ENCODE results near the gene B4GALT5.
A peak's percentile ranks its signal among the peaks of the same experiment; 100 is the strongest.

The B4GALT5 gene

DNA sequence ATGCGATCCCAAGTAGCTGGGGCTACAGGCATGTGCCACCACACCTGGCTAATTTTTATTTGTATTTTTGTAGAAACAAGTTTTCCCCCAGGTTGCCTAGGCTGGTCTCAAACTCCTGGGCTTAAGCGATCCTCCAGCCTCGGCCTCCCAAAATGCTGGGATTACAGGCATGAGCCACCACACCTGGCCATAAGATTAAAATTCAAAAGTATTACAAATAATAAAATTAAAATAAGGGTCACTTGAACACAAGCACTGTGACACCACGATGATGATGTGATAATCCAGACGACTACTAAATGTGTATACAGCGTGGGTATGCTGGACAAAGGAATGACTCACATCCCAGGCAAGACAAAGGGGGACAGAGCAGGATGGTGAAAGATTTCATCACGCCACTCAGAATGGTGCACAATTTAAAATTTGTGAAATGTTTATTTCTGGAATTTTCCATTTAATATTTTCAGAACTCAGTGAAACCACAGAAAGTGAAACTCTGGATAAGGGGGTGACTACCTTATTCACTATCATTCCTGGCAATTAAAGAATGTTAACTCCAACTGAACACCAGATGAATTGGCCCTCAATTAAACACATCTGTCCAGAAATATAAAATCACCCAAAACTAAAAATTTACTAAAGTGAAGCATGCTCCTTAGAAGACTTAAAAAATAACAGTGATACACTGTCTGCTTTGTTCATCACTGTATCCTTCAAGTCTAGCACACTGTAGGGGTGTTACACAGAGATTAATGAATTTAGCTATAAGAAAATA lies 13.1 kb downstream of the B4GALT5 start:
- no peak for DNase-seq

DNA sequence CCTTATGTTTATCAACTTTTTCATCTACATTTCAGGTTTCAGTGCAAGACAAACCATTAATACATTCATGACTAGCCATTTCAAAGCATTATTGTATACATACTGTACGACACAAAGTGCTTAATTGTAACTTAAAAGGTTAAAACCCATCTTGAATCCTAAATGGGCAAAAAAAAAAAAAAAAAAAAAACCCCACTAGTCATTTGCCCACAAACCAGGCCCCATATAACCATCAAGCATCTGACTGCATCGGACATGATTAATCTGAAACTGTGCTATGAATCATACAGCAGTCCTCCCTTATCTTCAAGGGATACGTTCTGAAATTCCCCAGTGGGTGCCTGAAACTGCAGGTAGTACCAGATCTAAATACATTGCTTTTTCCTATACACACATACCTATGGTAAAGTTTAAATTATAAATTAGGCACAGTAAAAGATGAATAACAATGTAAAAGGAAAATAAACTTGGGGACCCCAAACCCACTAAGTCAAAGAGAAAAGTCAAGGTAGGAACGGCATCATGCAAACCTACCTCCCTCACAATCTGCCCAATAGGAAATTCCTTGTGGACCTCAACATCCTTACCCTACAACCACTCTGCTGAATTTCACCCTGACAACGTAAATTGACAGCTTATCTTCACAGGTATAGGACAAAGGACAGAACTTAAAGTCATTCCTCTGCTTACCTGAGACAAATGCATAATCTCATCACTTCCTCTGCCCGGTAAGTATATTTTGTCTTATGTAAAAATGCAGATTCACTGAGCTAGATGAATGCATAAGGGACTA lies 14.3 kb downstream of the B4GALT5 start:
- DNase-seq, result no peak

DNA sequence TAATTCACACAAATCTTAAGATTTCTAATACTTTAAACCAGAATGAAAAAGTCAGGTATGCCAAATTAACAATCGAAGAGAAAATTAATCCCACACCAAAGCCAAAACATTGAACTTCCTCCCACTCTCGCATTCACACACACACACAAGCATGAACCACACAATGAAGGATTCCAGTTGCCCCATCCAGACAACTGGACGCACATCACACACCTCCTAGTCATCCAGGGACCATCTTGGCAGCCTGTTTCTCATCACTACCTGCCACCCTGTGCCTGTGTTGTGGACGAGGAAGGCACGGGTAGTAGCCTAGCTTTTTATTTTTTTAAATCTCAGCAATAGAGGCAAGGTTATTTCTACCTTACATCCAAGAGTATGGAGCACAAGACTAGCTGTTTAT lies 15.2 kb downstream of the B4GALT5 start:
- no peak for DNase-seq

DNA sequence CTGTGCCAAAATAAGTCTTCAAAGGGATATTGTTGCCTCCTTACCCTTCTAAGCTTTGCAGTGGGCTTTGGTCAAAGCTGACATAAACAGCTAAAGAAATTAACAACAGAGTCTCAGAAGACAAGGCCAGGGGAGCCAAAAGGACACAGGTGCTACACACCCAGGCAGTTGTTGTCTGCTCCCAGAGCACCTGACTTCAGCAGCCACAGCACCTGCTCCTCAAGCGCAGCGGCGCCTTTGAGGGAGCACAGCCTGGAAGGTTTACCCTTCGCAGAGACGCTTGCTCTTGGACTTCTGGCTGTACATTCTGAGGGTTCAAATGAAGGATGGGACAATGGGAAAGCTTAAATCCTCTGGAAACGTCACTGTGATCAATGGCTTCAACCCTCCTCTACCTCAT lies 16.6 kb downstream of the B4GALT5 start:
- no peak for DNase-seq

DNA sequence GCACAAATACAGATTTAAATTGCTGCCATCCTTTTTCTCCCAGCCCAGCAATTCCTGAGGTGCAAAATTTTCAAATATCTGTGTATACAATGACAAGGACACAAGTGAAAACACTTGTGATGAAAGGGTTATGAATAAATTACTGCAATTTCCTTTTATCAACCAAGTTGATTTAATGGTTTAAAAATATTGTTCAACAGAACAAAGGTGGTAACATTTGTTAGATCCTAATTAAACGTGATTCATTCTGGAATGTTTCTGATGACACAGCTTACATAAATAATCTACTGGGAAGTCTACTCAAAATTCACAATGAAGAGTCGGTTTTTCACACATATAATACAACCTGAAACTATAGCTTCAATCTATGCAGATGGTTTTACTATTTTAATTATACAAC lies 17.1 kb downstream of the B4GALT5 start:
- no peak for DNase-seq

DNA sequence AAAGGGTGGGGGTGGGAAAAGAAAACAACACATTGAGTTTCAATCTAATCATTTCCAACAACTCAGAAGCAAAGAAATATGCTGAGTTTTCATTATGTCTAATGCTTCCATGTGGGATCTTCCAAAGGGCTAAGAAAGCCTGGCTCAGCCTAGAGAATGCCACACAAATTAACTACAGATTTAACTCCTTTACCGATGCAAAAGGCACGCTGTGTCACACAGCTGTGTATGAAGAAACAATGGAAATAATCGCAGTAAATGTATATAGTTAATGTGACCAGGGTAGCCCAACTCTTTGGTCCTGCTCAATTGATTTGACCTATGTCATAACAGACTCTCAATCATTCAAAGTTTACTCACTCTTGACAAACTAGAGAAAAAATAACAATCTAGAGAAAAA lies 17.8 kb downstream of the B4GALT5 start:
- DNase-seq, result no peak

DNA sequence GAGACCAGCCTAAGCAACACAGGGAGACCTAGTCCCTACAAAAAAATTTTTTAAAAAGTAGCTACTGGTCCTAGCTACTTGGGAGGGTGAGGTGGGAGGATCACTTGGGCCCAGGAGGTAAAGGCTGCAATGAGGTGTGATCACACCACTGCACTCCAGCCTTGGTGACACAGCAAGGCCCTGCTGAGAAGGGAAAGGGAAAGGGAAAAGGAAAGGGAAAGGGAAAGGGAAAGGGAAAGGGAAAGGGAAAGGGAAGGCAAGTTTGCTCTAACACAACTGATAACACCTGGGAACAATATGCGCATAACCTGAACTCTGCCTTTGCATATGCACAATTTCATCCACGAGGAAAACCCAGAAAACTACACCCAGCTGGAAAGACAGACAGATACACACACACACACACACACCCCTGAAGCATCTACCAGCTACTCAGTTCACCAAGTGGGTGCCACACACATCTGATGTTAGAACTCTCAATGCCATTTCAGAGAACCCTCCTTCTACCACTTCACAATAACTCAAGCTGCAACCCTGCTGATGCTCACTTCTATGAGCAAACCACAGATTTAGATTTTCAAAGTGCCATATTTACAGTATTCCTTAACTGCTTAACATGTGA lies 19.1 kb downstream of the B4GALT5 start:
- no peak for DNase-seq

DNA sequence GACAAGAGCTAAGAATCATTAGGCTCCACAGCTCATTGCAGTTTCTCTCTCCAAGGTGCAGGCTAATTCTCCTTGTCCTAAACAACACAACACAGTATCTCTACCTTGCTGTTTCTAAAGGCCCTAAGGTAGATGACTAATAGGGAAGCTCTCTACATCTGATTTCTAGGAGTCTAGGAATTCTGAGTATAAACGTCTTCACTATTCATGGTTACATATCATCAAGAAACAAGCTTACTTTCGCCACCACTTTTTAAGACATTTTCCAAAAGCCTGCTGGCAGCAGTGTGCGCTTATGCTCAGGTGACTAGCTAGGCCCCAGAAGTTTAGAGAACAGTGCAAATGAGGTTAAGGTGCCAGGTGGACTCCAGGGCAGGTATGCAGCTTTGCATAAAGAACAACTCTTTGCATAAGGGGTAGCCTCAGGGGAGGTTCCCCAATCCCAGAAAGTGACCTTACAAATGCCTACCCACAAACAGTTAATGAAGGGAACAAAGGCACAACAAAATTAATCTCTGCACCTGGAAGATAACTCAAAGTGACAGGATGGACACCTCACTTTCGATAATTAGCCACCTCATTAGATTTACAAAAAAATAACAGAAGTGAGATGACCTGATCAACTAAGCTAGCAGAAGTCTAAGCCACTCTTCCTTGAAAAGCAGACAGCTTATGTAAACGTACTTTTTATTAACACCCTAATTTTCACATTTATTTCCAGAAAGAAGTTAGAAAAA lies 20.1 kb downstream of the B4GALT5 start:
- DNase-seq, result no peak

DNA sequence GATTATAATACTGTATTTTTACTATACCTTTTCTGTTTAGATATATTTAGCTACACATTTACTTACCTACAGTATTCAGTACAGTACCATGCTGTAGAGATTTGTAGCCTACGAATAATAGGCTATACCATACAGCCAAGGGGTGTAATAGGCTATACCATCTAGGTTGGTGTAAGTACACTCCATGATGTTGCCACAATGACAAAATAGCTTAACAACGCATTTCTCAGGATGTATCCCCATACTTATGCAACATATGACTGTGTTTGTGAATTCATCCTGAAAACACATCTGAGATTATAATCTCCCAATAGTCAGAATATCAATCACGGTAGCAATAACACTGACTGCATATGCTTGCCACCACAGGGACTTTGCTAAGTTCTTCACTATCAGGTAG lies 20.7 kb downstream of the B4GALT5 start:
- no peak for DNase-seq

DNA sequence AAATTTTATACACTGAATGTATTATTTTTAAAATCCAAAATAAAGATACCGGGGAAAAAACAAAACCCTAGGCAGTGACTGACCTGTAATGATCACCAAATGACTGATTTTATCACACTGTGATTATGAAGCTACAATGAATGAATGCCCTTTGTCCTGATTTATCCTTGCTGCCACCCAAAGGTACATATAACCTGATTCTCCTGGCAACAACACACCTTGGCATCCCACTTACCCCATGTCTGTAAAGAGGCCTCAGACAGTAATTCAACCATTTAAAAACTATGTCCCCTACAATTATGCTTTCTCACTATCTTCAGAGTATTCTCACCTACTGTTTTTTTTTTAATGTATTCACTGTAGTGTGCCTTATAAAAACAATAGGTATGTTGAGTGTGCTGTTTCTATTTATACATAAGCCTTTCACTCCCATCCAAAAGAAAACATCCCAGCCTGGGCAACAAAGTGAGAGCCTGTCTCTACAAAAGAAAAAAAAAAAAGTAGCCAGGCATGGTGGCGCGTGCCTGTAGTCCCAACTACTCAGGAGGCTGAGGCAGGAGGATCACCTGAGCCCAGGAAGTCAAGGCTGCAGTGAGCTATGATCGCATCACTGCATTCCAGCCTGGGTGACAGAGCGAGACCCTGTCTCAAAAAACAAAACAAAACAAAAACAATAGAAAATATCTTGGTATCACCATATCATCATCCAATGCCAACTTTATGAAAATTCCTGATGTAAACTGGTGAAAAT lies 21.7 kb downstream of the B4GALT5 start:
- DNase-seq, result no peak

DNA sequence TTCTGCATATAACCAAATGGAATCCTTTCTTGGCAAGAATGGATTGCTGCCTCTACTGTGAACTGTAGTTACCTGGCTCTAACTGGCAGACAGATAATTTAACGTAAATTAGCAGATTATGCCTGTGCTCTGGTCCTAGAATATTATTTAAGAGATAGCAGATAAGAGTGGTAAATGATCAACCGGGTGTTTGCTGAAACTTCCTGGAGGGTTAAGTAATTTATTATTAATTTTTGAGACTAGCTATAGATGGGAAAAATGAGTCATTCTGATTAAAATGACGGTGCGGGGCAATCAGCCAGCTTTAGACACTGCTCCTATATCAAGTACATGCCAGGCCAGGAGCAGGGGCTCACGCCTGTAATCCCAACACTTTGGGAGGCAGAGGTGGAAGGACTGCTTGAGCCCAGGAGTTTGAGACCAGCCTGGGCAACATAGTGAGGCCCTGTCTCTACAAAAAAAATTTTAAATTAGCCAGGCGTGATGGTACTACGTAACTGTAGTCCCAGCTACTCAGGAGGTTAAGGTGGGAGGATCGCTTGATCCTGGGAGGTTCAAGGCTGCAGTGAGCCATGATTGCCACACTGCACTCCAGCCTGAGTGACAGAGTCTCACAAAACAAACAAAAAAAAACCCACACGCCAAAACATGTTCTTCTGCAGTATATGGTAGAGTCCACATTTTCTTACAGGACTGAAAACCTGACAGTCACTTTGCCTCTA lies 22.6 kb downstream of the B4GALT5 start:
- peak in 1 of 2 experiments; percentile 23 for DNase-seq

DNA sequence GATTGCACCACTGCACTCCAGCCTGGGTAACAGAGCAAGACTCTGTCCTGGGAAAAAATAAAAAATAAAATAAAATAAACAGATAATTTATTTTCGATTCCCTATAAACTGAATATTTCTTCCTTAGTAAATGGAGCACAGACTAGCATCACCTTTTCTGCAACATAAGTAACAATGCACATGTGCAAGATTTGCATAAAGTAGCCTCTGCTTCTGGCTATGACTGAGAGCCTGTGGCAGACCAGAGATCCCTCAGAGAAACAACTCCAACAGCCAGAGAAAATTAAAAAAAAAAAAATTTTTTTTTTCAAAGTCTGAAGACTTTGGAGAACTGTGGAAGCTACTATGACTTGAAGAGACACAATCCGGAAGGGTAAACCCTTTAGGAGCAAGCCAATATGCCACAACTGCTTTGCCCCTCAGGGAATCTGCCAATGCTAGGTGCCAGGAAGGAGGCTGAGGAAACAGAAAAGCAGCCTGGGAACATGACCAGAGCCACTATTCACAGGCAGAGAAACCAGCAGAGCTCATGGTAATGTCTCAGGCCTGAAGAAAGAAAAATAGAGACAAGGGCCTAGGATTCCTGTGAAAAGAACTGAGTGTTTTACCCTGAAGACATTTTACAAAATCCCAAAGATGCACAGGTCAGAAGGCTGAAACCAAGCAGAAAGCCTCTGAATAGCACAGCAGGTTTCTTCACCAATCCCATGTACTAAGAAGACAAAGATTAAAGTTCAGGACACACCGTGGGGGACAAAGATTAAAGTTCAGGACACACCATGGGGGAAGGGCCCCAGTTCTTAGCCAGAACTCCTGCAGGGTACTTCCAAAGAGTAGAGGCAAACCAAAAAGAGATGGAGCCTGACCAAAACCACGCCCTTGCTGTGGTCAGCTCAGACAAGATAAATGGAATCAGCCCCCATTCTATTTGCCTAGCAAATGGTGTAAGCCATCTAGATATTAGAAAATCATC lies 25.8 kb downstream of the B4GALT5 start:
- peak in 1 of 2 experiments; percentile 17 for DNase-seq

DNA sequence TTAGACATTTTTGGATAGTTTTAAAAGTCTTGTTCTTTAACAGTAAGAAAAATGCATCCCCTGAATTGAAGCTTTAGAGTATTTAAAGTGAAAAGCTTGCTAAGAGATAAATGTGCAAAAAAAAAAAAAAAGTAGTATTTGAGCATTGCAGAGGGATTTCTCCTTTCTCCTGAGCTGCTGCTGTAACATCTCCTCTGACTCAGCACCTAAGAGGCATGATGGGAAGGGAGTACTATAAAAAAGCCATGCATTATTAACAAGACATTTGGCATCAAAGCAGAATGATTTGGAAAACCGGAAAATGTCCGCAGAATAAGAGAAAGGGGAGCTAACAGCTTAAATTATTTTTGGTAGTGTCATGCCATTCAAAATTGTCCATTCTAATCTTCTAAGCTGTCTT lies 27.9 kb downstream of the B4GALT5 start:
- peak in 1 of 2 experiments; percentile 29 for DNase-seq

DNA sequence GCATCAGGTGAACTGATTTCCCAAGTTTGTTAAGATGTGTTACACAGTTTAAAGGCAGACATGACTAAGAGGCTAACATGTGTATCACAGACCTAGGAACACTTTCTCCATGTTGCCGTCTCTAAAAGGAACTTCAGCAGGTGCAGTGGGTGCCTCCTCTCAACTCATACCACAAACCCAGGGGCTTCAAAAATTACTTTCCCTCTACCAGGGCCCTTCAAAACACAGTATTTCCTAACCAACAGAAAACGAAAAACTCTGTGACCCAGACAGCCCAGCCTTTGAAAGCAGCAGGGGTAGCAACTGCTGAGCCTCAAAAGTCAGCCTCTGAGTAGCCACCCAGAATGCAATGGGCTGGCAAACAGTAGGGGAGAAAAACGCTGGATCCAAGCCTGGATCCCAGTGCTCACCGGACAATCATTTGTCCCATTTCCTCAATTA lies 28.5 kb downstream of the B4GALT5 start:
- DNase-seq, result no peak

DNA sequence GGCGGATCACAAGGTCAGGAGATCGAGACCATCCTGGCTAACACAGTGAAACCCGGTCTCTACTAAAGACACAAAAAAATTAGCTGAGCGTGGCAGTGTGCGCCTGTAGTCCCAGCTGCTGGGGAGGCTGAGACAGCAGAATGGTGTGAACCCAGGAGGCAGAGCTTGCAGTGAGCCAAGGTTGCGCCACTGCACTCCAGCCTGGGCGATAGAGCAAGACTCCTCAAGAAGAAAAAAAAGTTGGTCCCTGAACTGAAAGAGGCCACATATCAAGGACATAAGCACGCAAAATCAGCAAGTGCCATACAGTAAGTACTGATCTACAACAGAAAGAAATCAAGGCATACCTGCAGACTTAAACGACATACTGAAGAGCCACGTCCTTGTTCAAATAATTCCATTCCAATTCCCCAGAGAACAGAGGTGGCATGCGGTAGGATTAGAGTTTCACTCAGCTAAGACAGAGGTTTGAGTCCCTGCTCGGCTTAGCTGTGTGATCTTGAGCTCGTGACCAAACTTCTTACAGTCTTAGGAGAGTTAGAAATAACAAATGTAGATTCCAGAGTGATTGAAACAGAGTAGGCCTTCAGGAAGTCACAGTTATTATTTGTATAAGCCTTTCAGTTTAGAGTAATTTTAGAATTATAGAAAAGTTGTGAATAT lies 29.2 kb downstream of the B4GALT5 start:
- DNase-seq, result no peak

DNA sequence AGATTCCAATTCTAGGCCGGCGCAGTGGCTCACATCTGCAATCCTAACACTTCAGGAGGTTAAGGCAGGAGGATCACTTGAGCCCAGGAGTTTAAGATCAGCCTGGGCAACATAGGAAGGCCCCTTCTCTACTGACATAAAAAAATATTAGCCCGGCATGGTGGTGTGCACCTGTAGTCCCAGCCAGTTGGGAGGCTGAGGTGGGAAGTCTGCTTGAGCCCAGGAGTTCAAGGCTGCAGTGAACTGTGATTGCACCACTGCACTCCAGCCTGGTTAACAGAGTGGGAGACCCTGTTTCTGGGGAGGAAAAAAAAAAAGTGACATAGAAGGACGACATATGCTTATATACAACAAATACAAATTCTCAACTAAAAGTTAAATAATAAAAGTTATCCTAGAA lies 30.9 kb downstream of the B4GALT5 start:
- DNase-seq, result no peak

DNA sequence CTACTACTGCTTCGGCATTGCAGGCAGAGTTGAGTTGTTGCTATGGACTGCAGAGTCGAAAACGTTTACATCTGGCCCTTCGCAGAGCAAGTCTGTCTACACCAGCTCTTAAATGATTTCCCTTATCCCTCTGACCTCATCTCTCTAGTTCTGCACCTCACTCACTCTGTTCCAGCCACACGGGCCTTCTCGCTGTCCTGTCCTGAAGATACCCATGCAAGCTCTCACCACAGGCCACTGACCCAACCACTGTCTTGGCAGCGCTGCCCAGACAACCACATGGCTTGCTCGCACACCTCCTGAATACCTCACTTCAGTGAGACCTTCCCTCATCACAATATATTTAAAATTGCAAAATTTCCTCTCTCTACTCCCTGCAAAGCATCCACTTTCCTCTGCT lies 31.4 kb downstream of the B4GALT5 start:
- no peak for DNase-seq

DNA sequence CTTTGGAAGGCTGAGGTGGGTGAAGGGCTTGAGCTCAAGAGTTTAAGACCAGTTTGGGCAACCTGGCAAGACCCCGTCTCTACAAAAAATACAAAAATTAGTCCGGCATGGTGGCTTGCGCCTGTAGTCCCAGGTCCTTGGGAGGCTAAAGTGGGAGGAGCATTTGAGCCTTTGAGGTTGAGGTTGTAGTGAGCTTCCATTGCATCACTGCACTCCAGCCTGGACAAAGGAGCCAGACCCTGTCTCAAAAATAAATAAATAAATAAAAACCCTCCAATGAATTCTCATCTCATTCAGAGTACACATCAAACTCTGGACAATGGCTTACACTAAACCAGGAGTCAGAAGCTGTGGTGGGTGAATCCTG lies 31.8 kb downstream of the B4GALT5 start:
- DNase-seq, result no peak

DNA sequence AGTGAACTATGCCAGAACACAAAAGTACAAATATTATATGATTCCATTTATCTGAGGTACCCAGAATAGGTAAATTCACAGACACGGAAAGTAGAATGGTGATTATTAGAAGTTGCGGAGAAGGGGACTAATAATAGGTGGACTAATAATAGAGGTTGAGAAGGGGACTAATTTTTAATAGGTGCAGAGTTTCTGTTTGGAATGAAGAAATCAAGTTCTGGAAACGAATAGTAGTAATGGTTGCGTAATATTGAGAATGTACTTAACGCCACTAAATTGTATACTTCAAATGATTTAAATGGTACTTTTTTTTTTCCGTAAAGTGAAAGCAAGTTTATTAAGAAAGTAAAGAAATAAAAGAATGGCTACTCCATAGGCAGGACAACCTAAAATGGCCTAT lies 33.2 kb downstream of the B4GALT5 start:
- DNase-seq, result no peak

DNA sequence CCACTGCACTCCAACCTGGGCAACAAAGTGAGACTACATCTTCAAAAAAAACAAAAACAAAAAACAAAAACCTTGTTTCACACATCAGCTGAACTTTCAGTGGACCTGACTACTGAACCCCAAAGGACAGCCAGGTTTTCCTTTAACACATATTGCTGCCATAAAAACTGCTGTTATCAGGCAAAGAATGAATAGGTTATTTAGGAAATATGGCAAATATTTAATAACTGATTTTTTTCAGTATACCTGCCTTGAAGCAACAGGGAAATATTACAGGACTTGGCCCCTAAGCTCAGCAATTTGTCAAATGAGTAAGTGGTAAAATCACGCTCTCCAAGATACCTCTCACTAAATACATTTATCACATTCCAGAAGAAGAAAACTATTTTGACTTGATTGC lies 34.0 kb downstream of the B4GALT5 start:
- no peak for DNase-seq

Data from NCI-H446 (cell line).